ENCODE results near the gene MICOS13.

Gene MICOS13

GRCh38 chr19:5686647-5687359 is 6.5 kb upstream of the MICOS13 start:
- DNase-seq, result peak; percentile 99

DNA sequence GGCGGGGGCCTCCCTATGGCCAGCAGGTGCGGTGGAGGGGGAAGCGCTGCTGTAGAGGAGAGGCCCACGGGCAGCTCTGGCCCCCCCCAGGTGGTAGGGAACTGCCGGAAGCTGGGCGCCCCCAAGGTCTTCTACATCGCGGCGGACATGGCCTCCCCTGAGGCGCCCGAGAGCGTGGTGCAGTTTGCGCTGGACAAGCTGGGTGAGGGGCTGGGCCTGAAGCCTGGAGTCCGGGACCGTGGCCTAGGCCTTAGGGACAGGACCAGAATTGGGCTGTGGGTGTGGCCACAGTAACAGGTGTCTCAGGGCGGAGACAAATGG is 6.0 kb upstream of the MICOS13 start:
- no peak for DNase-seq

- DNase-seq, result no peak
Measured at GRCh38 chr19:5684694-5685430, 4.5 kb upstream of the MICOS13 start.

DNA sequence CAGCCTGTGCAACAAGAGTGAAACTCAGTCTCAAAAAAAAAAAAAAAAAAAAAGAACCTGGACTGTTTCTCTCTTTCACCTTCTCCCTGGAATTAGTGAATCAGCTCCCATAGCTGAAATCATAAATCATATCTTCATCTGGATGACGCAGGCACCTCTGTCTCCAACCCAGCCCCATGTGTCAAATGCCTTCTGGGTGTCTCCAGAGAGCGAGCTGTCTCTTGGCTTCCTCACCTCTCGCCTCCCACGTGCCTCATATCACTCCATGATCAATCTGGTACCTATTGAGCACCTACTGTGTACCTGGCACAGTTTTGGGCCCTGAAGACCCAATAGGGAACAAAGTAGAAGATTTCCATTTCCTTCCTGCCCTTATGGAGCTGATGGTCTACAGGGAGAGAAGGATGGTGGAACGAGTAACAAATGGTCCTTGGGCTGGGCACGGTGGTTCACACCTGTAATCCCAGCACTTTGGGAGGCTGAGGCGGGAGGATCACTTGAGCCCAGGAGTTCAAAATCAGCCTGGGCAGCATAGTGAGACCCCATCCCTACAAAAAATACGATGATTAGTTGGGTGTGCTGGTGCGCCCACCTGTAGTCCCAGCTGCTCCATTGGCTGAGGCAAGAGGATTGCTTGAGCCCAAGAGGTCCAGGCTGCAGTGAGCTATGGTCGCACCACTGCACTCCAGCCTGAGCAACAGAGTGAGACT is 3.0 kb upstream of the MICOS13 start:
- DNase-seq, result no peak

DNA sequence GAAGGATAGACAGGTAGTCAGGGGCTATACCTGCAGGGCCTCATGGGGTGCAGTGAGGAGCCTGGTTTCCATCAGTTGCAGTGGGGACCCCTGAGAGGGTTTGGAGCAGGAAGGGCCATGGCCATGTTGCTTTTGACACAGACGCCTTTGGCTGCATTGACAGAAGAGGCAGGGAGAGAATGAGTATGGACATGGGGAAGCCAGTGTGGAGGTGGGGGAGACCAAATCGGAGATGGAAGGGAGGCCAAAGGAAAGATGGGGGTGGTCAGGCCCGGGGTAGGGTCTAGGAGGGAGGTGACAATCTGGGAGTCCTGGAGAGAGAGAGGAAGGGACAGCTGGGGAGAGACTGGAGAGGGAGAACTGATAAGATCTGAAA is 1.8 kb upstream of the MICOS13 start:
- no peak for DNase-seq

GRCh38 chr19:5681391-5682106 is 1.2 kb upstream of the MICOS13 start:
- DNase-seq, result no peak

- no peak for DNase-seq
Measured at GRCh38 chr19:5680084-5680436, 256 bp downstream of the MICOS13 start.

GRCh38 chr19:5679289-5680083 is 830 bp downstream of the MICOS13 start:
- DNase-seq, result no peak

DNA sequence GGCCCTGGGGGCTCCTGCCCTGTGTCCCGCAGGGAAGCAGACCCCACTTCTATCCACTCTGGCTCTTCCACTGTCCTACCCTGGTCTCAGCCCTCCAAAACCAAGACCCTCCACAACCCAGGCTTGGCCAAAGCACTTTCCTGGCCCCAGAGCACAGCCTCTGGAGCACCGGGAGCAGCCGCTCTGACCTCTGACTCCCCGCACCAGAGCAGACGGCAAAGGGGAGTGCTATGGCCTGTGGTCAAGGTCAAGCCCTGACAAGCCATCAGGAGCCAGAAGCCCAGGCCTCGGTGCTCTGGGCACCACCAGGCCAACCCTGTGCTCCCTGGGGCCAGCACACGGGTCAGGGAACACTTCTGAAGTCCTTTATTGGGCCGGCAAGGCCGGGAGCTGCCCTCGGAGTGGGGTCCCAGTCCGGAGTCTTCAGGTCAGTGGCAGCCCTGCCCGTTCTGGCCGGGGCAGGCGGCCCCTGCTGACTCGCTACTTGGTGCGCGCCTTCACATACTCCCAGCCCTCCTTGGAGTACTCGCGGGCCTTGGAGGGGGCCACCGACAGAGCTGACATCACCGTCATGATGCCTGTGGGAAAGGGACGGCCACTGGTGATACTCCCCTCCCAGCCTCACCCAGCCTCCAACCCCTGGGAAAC is 2.1 kb downstream of the MICOS13 start:
- DNase-seq, result no peak

DNA sequence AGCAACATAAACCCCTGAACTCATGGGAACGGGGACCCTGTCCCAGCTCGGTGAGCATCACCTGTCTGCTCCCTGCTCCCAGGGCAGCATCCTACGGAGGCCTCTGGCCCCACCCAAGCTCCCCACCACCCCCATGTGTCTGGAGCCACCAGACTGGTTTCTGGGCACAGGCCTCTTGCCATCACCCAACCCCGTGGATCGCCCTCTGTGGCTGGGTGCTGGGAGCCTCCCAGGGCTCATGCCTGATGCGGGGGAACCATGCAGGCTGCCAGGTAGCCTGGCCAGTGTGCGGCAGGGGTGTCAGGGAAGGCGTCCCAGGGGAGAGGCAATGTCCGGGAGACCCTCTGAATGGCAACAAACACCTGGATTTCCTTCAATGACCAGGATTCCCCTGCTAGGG is 2.7 kb downstream of the MICOS13 start:
- DNase-seq, result no peak

DNA sequence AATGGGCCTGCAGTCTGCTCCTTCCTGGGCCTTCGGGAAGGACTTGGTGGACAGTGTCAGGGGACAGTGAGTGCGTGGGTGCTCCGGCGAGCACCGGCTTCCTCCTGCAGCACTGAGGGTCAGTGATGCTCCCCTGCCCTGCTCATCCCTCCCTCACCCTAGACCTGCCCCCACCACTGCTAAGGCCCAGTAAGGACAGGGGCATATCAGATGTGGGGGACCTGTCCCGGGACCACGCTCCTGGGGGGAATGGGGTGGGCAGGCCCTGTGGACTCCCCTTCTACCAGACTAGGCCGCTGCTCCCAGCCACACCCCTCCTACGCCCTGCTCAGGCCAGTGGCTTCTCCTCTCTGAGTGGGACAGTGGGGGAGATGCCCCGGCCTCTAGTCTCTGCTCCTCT is 3.2 kb downstream of the MICOS13 start:
- no peak for DNase-seq

DNA sequence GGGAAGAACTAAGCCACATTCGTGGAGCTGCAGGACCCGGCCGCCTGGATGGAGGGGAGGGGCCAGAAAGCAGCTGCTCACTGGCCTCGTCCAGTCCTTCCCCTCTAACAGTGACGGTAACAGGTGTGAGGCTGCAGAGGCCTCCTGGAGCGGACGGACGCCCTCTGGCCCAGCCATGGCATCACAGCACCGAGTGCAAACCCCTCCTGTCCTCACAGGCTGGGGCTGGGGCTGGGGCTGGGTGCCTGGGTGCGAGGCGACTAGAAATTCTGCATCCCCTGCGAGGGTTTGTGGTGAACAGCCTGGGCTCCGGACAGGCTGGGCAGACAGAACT is 3.6 kb downstream of the MICOS13 start:
- DNase-seq, result no peak

DNA sequence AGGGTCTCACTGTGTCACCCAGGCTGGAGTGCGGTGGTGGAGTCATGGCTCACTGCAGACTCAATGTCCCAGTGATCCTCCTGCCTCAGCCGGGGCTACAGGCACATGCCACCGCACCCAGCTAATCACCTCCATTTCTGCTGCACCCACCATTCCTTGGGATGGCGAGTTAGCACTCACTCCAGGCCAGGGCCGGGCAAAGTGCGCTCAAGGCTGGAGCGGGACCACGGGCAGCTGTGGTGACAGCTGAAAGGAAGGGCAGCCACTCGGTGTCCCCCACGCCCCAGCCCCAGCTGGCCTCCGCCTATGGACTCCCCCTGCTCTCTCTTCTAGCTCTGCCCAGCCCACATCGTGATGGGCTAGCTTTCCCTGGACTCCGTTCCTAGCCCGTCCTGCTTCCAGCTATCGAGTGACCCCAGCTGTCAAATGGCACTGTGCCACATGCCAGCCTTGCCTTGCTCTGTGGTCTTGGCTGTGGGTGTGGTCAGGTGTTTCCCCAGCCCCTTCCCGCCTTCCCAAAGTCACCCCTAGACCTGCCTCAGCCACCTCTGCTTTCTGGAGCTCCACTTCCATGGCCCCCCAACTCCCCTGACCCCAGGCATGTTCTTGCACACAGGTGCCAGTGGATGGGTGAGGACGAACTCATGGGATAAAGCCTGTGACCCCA is 4.1 kb downstream of the MICOS13 start:
- no peak for DNase-seq

DNA sequence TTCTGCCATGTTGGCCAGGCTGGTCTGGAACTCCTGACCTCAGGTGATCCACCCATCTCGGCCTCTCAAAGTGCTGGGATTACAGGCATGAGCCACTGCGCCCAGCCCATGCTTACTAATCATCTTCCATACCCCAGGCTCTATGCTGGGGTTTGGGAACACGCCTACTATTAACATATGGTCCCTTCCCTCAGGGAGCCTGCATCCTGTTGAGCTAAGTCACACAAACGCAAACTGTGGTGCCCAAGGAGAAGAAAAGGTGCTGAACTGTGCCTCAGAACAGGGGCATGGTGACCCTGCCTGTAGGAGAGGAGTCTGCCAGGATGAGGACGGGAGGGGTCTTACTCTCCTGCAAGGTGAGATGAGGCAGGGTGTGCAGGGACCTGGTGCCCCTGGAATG is 5.6 kb downstream of the MICOS13 start:
- DNase-seq, result no peak

- no peak for DNase-seq
Measured at GRCh38 chr19:5673752-5674151, 6.6 kb downstream of the MICOS13 start.

- no peak for DNase-seq
Measured at GRCh38 chr19:5672708-5673459, 7.4 kb downstream of the MICOS13 start.

- no peak for DNase-seq
Measured at GRCh38 chr19:5671600-5671999, 8.7 kb downstream of the MICOS13 start.

DNA sequence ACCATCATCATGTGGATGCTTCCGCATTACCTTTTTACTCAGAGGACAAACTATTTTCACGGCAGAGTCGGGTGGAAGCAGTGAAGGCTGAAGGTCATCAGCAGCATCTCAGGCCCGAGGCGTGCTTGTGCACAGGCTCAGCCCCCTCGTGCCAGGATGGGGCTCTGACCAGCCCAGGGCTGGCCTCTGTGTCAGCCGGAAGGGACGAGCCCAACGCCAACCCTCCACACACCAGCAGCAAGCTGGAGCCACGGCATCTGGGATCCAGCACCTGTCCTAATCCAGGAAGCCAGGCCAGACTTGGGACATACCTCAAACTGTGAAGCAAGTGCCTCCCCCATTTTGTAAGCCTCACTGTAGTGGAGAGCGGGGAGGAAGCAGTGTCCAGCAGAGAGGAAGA is 11.1 kb downstream of the MICOS13 start:
- DNase-seq, result no peak

GRCh38 chr19:5667751-5668271 is 12.5 kb downstream of the MICOS13 start:
- DNase-seq, result no peak

DNA sequence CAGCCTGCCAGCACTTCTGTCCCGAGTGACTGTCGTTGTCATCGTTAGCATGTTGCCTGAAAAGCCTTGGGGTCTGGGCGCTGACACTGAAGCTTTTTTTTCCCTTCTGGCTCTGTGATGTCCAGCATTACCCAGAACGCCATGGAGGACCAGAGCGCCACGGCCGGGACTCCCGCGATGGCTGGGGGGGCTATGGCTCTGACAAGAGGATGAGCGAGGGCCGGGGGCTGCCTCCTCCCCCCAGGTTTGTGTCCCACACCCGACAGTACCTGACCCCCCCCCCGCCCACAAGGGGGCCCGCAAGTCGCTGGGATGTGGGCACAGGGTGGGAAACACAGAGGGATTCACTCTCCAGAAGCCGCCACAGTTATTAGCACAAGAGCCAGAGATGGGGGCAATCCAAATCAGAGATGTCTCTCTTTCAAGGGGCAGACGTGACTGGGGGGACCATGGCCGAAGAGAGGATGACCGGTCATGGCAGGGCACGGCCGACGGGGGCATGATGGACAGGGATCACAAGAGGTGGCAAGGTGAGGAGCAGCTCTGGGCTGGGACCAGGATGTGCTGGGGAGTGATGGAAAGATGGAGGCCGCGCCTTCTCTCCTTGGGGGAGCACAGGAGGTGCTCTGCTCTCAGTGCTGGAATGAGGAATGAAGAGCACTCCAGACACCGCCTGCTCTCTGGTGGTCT is 13.2 kb downstream of the MICOS13 start:
- DNase-seq, result no peak

Measured in CD4-positive, alpha-beta T cell treated with Interleukin-6 for 4 hours (primary cell).